Measurements from ENCODE around the gene PRRT1B.
"Not testable (repeated sequence)": the region's sequence is repeated elsewhere in the genome, so short reads cannot be mapped to it uniquely, and the experiment has no call there.

PRRT1B gene

GRCh38 chr9:131545003-131545785 is at the start of gene PRRT1B:
PRRT1B (plus strand) TSS chr9:131545523; CDS start chr9:131545616, 93 bp downstream.
- DNase-seq (ENCODE audit: low spot score), result peak; percentile 85

DNA sequence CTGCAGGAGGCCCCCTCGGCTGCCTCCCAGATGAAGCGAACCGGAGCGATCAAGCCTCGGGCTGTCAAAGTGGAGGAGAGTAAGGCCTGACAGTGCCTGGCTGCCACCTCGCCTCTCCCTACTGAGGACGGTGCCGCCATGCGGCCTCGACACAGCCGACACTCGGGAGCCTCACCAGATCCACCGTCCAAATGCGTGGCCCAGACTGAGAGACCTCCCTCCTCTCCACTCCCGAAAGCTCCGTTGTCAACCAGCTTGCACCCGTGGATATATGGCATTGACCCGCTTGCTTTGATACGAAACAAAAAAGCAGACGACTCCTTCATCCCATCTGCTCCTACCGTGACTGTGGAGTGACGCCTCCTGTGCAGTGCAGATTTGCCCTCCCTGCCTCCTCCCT is 49.5 kb upstream of the PRRT1B start:
- DNase-seq (ENCODE audit: low spot score), result no peak

- DNase-seq (ENCODE audit: low spot score), result no peak
These were observed 48.4 kb upstream of the PRRT1B start for GRCh38 chr9:131496844-131497405.

DNA sequence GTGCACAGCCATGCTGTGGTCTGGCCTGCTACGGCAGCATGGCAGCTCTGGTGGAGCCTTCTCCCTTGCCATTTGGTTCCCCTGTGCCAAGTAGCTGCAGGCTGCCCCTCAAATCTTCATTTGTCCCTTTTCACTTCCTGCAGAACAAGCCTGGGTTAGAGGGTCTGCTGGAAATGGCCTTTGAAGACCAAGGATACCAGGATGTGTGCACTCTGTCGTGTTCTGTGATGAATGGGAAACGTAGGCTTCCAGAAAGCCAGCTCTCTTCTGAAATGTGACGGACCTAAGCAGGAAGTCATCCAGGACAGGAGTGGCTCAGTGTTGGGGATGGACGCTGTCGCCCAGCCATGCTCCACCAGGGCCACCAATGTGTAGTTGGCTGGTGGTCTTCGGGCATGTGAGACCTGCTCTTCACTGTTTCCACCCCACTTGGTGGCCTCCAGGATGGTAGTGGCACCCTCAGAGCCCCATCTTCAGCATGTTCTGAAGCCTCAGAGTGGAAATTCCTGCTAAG is 46.0 kb upstream of the PRRT1B start:
- no peak for DNase-seq (ENCODE audit: low spot score)

DNA sequence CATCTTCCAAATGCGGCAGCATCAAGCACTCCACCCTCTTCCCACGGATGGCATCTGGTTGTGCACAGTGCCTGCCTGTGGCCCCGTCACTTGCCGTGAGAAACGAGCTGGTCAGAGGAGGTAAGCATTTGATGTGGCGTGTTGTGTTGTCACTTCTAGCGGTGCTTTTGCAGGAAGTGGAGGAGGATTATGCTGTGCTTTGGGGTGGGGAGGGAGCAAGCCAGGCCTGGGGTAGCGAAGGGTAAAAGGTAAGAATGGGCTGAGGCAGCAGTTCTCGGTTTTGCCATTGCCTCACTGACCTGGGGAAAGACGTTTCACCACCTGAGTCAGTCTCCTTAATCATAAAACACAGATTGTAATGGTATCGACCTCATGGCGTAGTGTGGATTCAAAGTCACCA is 44.9 kb upstream of the PRRT1B start:
- DNase-seq (ENCODE audit: low spot score), result no peak

DNA sequence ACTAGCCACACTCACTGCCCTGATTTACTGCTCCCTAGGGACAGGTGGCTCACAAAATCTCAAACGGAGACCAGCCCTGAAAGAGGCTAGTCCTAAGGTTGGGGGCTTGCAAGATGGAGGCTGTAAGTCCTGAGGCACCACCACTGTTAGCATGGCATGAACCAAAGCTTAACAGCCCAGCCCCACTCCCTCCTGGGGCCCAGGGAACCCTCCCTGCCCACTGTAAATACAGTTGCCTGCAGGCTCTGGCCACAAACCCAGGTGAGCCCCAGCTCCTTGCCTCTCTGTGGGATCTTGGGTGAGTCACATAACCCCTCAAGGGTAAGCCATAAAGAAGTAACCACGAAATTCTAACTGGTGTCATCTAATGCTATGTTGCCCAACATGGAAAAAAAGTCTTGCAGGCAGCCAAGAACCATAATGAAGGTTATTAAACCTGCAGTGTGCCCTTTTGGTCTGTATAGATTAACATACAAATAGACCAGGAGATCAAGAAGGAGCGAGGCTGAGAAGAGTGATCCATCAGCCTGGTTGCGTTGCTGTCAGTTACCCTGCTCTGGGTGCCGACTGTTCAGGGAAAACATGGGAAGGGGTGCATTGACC is 44.3 kb upstream of the PRRT1B start:
- peak; percentile 66 for DNase-seq (ENCODE audit: low spot score)

- peak; percentile 90 for DNase-seq (ENCODE audit: low spot score)
These were observed 42.3 kb upstream of the PRRT1B start, which contains the start of gene POMT1 for GRCh38 chr9:131502781-131503625. POMT1 (plus strand) TSS chr9:131502918; CDS start chr9:131504219, 1,301 bp downstream.

- peak; percentile 28 for DNase-seq (ENCODE audit: low spot score)
These were observed 41.5 kb upstream of the PRRT1B start for GRCh38 chr9:131503626-131504465.

DNA sequence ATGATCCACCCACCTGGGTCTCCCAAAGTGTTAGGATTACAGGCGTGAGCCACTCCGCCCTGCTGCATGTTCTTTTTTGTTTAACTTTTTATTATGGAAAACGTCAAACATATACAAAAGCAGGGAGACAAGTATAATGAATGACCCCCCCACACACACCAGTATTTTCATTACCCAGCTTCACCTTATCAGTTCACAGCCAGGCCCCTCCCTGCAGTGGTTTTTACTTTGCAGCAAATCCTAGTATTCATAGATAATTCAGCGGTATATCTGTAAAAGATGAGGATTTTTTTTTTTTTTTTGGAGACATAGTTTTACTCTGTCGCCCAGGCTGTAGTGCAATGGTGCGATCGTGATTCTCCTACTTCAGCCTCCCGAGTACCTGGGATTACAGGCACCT is 40.3 kb upstream of the PRRT1B start:
- DNase-seq (ENCODE audit: low spot score), result no peak

GRCh38 chr9:131511416-131511815 is 33.9 kb upstream of the PRRT1B start:
- DNase-seq (ENCODE audit: low spot score), result no peak

DNA sequence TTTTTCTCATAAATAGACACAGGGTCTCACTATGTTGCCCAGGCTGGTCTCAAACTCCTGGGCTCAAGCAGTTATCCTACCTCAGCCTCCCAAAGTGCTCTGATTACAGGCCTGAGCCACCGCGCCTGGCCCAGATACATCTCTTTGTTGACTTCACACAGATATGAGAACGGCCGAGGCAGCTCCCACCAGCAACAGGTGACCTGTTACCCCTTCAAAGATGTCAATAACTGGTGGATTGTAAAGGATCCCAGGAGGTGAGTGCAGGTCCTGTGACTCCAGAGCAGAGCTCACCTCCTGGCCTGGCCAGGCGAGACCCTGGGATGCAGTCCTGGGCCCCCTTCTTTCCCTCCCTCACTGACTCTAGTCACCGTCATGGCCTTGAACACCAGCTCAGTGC is 33.4 kb upstream of the PRRT1B start:
- no peak for DNase-seq (ENCODE audit: low spot score)

GRCh38 chr9:131513177-131513576 is 32.1 kb upstream of the PRRT1B start:
- no peak for DNase-seq (ENCODE audit: low spot score)

DNA sequence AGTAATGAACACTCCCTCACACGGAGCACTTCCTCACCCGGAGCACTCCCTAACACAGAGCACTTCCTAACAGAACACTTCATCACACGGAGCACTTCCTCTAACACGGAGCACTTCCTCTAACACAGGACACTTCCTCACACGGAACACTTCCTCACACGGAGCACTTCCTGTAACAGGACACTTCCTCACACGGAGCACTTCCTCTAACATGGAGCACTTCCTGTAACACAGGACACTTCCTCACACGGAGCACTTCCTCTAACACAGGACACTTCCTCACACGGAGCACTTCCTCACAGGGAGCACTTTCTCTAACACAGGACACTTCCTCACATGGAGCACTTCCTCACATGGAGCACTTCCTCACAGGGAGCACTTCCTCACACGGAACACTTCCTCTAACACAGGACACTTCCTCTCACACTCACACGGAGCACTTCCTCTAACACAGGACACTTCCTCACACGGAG is 29.7 kb upstream of the PRRT1B start:
- DNase-seq (ENCODE audit: low spot score), result not testable (repeated sequence)

- no peak for DNase-seq (ENCODE audit: low spot score)
These were observed 29.2 kb upstream of the PRRT1B start for GRCh38 chr9:131516100-131516499.

DNA sequence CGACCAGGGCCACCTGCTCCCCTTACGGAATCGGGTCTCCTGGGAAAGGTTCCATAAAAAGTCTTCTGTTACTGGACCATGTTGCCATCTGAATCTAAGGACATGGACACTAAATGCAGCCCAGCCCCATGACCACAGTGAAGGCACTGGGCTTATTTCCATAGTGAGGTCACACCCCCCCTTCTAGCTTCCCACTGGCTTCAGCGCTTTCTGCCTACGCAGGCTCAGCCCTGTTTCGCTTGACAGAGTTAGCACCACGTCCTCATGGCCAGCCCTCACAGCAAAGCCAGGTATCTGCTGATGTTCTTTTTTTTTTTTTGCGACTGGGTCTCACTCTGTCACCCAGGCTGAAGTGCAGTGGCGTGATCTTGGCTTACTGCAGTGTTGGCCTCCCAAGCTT is 28.4 kb upstream of the PRRT1B start:
- no peak for DNase-seq (ENCODE audit: low spot score)

GRCh38 chr9:131517761-131518190 is 27.5 kb upstream of the PRRT1B start:
- DNase-seq (ENCODE audit: low spot score), result no peak

GRCh38 chr9:131518553-131518952 is 26.8 kb upstream of the PRRT1B start:
- DNase-seq (ENCODE audit: low spot score), result no peak

DNA sequence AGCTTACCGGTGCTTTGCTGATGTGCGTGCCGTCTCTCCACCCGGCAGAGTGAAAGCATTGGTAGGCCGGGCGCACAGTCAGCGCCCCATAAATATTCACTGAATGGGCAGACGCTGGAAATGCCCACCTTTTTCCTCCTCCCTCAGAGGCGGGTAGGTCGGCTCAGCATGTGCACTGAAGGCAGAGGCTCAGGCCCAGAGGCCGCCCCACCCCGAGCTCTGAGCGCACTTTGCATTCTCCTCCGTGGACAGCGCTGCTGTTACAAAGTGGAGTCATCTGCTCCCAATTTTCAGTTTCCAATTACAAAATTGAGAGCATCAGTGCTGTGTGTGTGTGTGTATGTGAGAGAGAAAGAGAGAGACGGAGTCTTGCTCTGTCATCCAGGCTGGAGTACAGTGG is 24.8 kb upstream of the PRRT1B start:
- DNase-seq (ENCODE audit: low spot score), result no peak

GRCh38 chr9:131521203-131521602 is 24.1 kb upstream of the PRRT1B start:
- DNase-seq (ENCODE audit: low spot score), result no peak

DNA sequence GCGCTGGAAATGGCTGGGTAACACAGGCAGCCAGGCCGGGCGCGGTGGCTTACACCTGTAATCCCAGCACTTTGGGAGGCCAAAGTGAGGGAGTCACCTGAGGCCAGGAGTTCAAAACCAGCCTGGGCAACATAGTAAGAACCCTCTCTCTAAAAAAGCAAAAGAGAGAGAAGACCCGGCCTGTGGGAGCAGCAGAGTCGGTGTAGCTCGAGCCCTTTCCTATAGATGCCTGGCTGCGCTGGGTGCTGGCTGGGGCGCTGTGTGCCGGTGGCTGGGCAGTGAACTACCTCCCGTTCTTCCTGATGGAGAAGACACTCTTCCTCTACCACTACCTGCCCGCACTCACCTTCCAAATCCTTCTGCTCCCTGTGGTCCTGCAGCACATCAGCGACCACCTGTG is 23.5 kb upstream of the PRRT1B start:
- no peak for DNase-seq (ENCODE audit: low spot score)

Data from LoVo (cell line).